GM12878 (cell line): ENCODE results near the gene CCNY. TPM values are rescaled to one million over a fixed set of nuclear protein-coding genes. Genes with fewer than 3 reads are reported as not detected.
A peak's percentile ranks its signal among the peaks of the same experiment; 100 is the strongest.

Source experiments
- BMI1 ChIP-seq: fragments of 450-650 bp; IDR thresholded peaks from 2 replicates; pipeline ENCODE4 v1.6.1; 2016; ENCODE audit warnings: mild to moderate bottlenecking, moderate library complexity, borderline replicate concordance
- BRCA1 ChIP-seq: IDR thresholded peaks from 2 replicates; pipeline ENCODE4 v1.6.1; 2011; ENCODE audit warnings: low read depth, low read length, improper control_type of control experiment
- CREB1 ChIP-seq: IDR thresholded peaks from 2 replicates; pipeline ENCODE4 v1.6.1; 2012; ENCODE audit warnings: low read depth, mild to moderate bottlenecking, inconsistent platforms
- EED ChIP-seq: sonication (generic); IDR thresholded peaks from 2 replicates; pipeline ENCODE4 v1.6.1; 2016; ENCODE audit warnings: antibody characterized with exemption, low read depth
- FOXM1 ChIP-seq: IDR thresholded peaks from 2 replicates; pipeline ENCODE4 v1.6.1; 2012; ENCODE audit warnings: low read depth, mild to moderate bottlenecking, inconsistent platforms, low read length, moderate library complexity
- IKZF1 ChIP-seq: fragments of 450-650 bp; conservative IDR thresholded peaks from 2 replicates; pipeline ENCODE4 v1.6.1; 2017; ENCODE audit warnings: antibody characterized with exemption, mild to moderate bottlenecking
- IRF4 ChIP-seq: IDR thresholded peaks from 2 replicates; pipeline ENCODE4 v1.6.1; 2011; ENCODE audit warnings: low read depth, low read length
- MLLT1 ChIP-seq: fragments of 450-650 bp; IDR thresholded peaks from 2 replicates; pipeline ENCODE4 v1.6.1; 2016; ENCODE audit warnings: mild to moderate bottlenecking
- MTA2 ChIP-seq: fragments of 450-650 bp; IDR thresholded peaks from 2 replicates; pipeline ENCODE4 v1.6.1; 2016; ENCODE audit warnings: low read depth, mild to moderate bottlenecking, moderate library complexity
- PBX3 ChIP-seq: IDR thresholded peaks from 2 replicates; pipeline ENCODE4 v1.6.1; 2011; ENCODE audit warnings: mild to moderate bottlenecking, low read depth, low read length, moderate library complexity; ENCODE audit not compliant: insufficient replicate concordance
- POLR2A ChIP-seq: IDR thresholded peaks from 2 replicates; pipeline ENCODE4 v1.6.1; 2011; ENCODE audit warnings: low read depth, mild to moderate bottlenecking, low read length
- RELA ChIP-seq: fragments of 450-650 bp; IDR thresholded peaks from 2 replicates; pipeline ENCODE4 v1.8.0; 2014; ENCODE audit warnings: borderline replicate concordance; ENCODE audit not compliant: partially characterized antibody
- RUNX3 ChIP-seq: IDR thresholded peaks from 2 replicates; pipeline ENCODE4 v1.6.1; 2012; ENCODE audit warnings: low read length, inconsistent platforms
- SPI1 ChIP-seq: IDR thresholded peaks from 2 replicates; pipeline ENCODE4 v1.6.1; 2011; ENCODE audit warnings: low read depth, mild to moderate bottlenecking, low read length, moderate library complexity, borderline replicate concordance; ENCODE audit not compliant: insufficient read depth
- SUPT20H ChIP-seq: IDR thresholded peaks from 2 replicates; pipeline ENCODE4 v1.6.1; 2011; ENCODE audit warnings: low read depth, mild to moderate bottlenecking, low read length, moderate library complexity, borderline replicate concordance; ENCODE audit not compliant: control insufficient read depth
- TBL1XR1 ChIP-seq: IDR thresholded peaks from 2 replicates; pipeline ENCODE4 v1.6.1; 2012; ENCODE audit warnings: low read depth, low read length, improper control_type of control experiment
- polyA plus RNA-seq, 11 experiments: library from polyadenylated mRNA; depleted of rRNA in 4 of 11; unstranded in 6 of 11; stranded (reverse) in 5 of 11; fragments of >200 nt; fragmentation: Nextera tagmentation in 4 of 11; fragmentation: Illumina TruSeq in 1 of 11; extraction: Ambion mirVana in 4 of 11; extraction: Trizol in 1 of 11; gene quantifications; 1 replicate in 1 of 11; 2 replicates in 10 of 11; pipeline versions ENCODE4 v1.2.1 to v1.2.3, GENCODE V29; 2011 to 2016; ENCODE audit warnings: inconsistent platforms in 2 of 11, missing spikeins in 2 of 11, low read depth in 1 of 11
- total RNA-seq, 4 experiments: library from RNA; depleted of rRNA in 3 of 4; stranded (reverse); fragments of >200 nt in 3 of 4; fragmentation: Illumina TruSeq in 1 of 4; extraction: Trizol in 1 of 4; gene quantifications; 2 replicates each; pipeline versions ENCODE4 v1.2.1 to v1.2.3, GENCODE V29; 2013 to 2021
- TF ChIP-seq, protein P1 (sequence below): fragments of 450-650 bp; formaldehyde crosslinking; IDR thresholded peaks from 2 replicates; pipeline ENCODE4 v1.4.0; 2020; ENCODE audit warnings: mild to moderate bottlenecking, moderate library complexity
- TF ChIP-seq, protein P2 (sequence below): IDR thresholded peaks from 2 replicates; pipeline ENCODE4 v1.6.1; 2012; ENCODE audit warnings: improper control_type of control experiment, low read depth, low read length; ENCODE audit not compliant: insufficient replicate concordance

Gene CCNY
- total and polyA plus RNA-seq, 10 of the 15 experiments (the other 5 are each of a cell fraction or from before 2014, with no cell fraction given) = 3.6 to 50.0 (median 26.1) TPM

- TF ChIP-seq PBX3 (no peak), MLLT1 (no peak), IKZF1 (0 out of 2 replicates have a peak, but pooled peaks have one; percentile 9), MTA2 (no peak), SPI1 (peak; percentile 40; the same call in 1 of the 2 replicates), FOXM1 (no peak), IRF4 (peak; percentile 63; the same call in 1 of the 2 replicates), BMI1 (no peak), BRCA1 (no peak), RUNX3 (peak; percentile 65), EED (no peak), SUPT20H (no peak), RELA (no peak), TBL1XR1 (no peak), POLR2A (no peak), CREB1 (no peak)
- TF ChIP-seq, protein P1, sequence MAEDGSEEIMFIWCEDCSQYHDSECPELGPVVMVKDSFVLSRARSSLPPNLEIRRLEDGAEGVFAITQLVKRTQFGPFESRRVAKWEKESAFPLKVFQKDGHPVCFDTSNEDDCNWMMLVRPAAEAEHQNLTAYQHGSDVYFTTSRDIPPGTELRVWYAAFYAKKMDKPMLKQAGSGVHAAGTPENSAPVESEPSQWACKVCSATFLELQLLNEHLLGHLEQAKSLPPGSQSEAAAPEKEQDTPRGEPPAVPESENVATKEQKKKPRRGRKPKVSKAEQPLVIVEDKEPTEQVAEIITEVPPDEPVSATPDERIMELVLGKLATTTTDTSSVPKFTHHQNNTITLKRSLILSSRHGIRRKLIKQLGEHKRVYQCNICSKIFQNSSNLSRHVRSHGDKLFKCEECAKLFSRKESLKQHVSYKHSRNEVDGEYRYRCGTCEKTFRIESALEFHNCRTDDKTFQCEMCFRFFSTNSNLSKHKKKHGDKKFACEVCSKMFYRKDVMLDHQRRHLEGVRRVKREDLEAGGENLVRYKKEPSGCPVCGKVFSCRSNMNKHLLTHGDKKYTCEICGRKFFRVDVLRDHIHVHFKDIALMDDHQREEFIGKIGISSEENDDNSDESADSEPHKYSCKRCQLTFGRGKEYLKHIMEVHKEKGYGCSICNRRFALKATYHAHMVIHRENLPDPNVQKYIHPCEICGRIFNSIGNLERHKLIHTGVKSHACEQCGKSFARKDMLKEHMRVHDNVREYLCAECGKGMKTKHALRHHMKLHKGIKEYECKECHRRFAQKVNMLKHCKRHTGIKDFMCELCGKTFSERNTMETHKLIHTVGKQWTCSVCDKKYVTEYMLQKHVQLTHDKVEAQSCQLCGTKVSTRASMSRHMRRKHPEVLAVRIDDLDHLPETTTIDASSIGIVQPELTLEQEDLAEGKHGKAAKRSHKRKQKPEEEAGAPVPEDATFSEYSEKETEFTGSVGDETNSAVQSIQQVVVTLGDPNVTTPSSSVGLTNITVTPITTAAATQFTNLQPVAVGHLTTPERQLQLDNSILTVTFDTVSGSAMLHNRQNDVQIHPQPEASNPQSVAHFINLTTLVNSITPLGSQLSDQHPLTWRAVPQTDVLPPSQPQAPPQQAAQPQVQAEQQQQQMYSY (CRISPR knock-in tag) = no peak
- TF ChIP-seq, protein P2, sequence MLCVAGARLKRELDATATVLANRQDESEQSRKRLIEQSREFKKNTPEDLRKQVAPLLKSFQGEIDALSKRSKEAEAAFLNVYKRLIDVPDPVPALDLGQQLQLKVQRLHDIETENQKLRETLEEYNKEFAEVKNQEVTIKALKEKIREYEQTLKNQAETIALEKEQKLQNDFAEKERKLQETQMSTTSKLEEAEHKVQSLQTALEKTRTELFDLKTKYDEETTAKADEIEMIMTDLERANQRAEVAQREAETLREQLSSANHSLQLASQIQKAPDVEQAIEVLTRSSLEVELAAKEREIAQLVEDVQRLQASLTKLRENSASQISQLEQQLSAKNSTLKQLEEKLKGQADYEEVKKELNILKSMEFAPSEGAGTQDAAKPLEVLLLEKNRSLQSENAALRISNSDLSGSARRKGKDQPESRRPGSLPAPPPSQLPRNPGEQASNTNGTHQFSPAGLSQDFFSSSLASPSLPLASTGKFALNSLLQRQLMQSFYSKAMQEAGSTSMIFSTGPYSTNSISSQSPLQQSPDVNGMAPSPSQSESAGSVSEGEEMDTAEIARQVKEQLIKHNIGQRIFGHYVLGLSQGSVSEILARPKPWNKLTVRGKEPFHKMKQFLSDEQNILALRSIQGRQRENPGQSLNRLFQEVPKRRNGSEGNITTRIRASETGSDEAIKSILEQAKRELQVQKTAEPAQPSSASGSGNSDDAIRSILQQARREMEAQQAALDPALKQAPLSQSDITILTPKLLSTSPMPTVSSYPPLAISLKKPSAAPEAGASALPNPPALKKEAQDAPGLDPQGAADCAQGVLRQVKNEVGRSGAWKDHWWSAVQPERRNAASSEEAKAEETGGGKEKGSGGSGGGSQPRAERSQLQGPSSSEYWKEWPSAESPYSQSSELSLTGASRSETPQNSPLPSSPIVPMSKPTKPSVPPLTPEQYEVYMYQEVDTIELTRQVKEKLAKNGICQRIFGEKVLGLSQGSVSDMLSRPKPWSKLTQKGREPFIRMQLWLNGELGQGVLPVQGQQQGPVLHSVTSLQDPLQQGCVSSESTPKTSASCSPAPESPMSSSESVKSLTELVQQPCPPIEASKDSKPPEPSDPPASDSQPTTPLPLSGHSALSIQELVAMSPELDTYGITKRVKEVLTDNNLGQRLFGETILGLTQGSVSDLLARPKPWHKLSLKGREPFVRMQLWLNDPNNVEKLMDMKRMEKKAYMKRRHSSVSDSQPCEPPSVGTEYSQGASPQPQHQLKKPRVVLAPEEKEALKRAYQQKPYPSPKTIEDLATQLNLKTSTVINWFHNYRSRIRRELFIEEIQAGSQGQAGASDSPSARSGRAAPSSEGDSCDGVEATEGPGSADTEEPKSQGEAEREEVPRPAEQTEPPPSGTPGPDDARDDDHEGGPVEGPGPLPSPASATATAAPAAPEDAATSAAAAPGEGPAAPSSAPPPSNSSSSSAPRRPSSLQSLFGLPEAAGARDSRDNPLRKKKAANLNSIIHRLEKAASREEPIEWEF = no peak
These were observed 115.1 kb downstream of the CCNY start (continued) for GRCh38 chr10:35451151-35452016.
